ACHN (cell line): Measurements from ENCODE around the gene PATJ.
"Not testable (repeated sequence)": the region's sequence is repeated elsewhere in the genome, so short reads cannot be mapped to it uniquely, and the experiment has no call there.

Experiments used
- DNase-seq: peaks from one replicate; pipeline ENCODE4 v3.0.0-alpha.2; 2015
- in situ Hi-C: cut with HindIII; loops from 2 replicates; pipeline ENCODE4 v1.10.0; 2017; ENCODE audit warnings: low sequenced_read_pairs, low pct_ligation_motif_present, low pct_unique_long_range_greater_than_20kb

PATJ gene

DNA sequence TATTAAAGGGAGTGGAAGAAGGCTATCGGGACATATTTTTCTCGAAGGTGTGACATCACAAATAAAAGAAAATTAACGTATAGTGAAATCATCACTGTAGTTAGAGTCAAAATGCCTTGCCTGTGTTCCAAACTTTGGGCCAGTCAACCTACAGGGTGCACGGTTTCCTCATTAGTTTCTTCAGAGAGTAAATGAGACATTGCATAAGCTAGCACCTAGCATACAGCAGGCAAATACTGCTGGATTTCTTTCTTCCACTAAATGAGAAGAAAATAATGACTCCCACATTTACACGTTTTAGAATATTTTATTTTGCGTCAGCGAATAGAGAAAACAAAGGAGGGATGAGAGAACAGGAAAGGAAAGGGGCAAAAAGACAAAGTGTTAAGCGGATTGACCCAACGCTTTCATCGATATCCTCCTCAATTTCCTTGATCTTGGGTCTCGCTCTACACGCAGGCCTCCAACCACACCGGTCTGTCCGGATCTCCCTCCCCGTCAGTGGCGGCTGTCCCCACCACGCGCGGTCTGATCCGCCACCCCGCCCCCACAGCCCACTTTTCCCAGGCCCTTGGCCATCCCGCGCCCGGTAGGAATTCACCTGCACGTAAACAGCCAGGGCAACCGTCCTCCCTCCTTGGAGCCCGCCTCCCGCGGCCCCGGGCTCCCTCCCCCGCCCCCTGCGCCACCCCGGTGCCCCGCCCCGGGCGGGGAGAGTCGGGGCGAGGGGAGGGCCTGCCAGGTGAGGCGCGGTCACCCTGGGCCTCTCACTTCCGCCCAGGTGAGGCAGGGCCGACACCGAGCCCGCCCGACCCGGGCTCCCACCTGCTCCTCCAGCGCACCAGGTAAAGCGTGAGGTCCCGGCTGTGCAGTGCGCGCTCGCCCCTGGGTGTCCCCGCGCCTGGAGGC, at the start of gene PATJ:
TSS of gene PATJ (plus strand) at position 770 of the 909 bp plus-strand sequence. CDS start 20,413 bp downstream, outside the sequence.
- in situ Hi-C loops: no loop called here
- DNase-seq: peak; percentile 69

DNA sequence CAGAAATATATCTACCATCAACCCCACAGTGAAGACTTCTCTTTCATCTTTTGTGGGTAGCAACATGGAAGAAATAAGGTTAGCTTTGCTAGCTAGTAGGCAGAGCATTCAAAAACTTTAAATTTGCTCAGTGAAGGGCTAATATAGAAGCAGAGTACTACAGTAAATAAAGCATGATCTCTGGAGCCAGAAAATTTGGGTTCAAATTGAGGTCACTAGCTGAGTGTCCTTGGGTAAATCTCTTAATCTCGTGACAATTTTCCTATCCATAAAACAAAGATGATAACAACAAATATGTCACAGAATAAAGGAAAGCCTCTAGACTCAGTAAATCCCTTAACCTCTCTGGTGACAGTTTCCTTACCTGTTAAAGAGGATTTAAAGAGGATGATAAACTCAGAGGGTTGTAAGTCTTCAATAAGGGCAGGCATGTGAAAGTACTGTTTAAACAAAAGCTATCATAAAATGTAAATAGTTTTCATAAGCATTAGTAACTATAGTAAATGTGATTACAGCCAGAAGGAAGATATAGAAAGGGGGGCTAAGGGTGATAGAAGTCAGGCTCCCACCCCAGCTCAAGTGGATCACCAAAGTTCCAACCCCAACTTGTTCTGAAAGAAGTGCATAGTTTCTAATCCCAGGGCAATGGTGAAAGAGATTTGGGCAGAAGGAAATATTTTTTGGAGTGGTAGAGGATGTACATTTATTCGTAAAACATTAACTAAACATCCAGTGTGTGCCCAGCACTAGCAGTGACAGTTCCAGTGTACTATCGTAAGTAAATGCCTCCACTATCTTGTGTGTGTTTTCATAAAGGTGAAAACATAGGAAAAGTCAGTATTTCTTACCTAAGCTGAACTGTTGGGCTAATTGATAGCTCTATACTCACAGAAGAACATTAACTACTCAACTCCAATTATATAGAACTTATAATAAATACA, 42.1 kb upstream of the PATJ start:
- DNase-seq: no peak
- in situ Hi-C loops: no loop called here

DNA sequence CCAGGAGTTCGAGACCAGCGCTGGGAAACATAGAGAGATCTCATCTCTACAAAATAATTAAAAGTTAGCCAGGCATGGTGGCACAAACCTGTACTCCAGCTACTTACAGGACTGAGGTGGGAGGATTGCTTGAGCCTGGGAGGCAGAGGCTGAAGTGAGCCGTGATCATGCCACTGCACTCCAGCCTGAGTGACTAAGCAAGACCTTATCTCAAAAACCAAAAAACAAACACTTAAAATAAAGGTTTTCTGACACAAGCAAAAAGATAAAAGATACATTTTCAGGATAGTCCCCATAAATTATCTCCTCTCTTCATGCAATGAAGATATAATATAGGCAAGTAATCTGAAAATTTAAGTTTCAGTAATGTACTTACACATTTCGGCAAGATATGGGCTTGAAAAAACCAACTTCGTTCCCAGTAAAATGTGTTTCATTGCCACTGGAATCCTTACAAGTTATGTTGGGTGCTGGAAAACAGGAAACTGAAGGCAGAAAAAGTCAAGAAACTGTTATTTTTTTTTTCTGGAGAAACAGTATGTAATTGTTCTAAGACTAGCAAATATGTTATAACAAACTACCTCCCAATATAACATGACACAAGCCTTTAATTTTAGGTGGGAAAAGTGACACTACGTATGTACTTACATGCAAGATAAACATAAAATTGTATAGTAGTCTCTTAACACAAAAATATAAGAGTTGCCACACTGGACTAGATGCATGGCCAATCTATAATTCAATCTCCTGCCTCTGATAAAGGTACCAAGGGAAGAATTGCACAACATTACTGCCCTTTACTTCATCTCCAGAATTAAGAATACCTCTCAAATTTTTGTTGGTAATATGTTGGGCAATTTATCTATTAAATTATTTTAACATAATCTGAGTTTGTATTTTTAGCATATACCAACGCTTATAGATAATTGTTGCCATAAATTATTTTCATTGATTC, 33.0 kb upstream of the PATJ start:
- in situ Hi-C loops: no loop called here
- DNase-seq: no peak

GRCh38 chr1:61709908-61710289, 32.4 kb upstream of the PATJ start:
- in situ Hi-C loops: no loop called here
- DNase-seq: no peak

DNA sequence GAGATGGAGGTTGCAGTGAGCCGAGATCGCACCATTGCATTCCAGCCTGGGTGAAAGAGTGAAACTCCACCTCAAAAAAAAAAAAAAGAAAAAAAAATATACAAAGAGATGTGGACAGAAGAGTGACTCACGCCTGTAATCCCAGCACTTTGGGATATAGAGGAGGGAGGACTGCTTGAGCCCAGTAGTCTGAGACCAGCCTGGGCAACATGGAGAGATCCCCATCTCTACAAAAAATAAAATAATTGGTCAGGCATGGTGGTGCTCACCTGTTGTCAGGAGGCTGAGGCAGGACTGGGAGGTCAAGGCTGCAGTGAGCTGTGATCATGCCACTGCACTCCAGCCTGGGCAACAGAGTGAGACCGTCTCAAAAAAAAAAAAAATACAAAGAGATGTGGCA, 31.0 kb upstream of the PATJ start:
- peak; percentile 15 for DNase-seq
- in situ Hi-C loops: not testable (repeated sequence)

GRCh38 chr1:61711969-61712368, 30.3 kb upstream of the PATJ start:
- in situ Hi-C loops: no loop called here
- DNase-seq: no peak

- in situ Hi-C loops, DNase-seq: not testable (repeated sequence)
These were observed 23.1 kb upstream of the PATJ start for GRCh38 chr1:61718996-61719663.

DNA sequence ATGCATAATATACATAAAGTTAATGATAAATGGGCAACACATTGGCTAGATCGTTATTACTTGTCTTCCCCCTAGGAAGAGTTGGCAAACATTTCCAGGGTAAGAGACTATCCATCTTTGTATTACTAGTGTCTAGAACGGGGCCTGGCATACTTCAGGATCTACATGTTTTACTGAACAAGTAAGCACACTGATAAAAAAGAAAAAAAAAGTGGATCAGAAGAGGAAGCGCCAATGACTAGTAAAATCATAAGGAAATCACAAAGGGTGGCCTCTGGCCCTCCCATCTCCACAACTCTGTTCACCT, 17.8 kb upstream of the PATJ start:
- DNase-seq: peak; percentile 30
- in situ Hi-C loops: no loop called here

- in situ Hi-C loops: no loop called here
- peak; percentile 89 for DNase-seq
These were observed 17.2 kb upstream of the PATJ start, which contains the start of gene TM2D1 for GRCh38 chr1:61724813-61725694. Gene TM2D1, minus strand, starts transcription at chr1:61725141. Its CDS starts 21 bp downstream, at chr1:61725120.

- DNase-seq: no peak
- in situ Hi-C loops: no loop called here
These were observed 14.7 kb upstream of the PATJ start for GRCh38 chr1:61727544-61727943.

GRCh38 chr1:61730679-61731078, 11.6 kb upstream of the PATJ start:
- DNase-seq, in situ Hi-C loops: not testable (repeated sequence)

DNA sequence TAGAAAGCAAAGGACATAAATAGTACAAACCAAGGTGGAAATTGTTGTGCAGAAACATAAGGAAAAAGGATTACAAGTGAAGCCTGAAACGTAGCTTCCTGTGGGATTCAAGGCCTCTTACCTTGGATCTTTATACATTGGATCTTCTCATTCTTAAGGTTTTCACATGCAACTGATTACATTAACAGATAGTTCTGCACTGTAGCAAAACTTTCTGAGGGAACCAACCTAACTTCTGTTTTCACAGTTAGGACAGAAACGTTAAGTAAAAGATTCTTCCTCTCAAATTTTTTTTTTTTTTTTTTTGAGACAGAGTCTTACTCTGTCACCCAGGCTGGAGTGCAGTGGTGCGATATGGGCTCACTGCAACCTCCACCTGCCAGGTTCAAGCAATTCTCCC, 9.6 kb upstream of the PATJ start:
- in situ Hi-C loops: no loop called here
- no peak for DNase-seq

- in situ Hi-C loops: no loop called here
- DNase-seq: no peak
These were observed 1.3 kb upstream of the PATJ start for GRCh38 chr1:61740751-61741700.

- in situ Hi-C loops: no loop called here
- peak; percentile 63 for DNase-seq
These were observed 545 bp downstream of the PATJ start for GRCh38 chr1:61742620-61743430.

DNA sequence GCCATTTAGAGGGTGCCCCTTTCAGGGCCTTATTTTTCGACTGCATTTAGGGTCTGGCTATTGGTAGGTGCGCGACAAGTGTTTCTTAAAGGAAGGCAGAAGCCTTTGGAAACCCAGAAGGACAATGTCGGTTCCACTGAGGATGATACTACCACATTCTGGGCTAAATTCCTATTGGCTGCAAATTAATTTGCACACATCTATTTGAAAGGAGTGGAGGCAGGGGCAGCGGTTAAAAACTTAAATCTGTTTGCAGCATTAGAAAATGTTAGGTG, 1.1 kb downstream of the PATJ start:
- peak; percentile 6 for DNase-seq
- in situ Hi-C loops: no loop called here
